CD4-positive, alpha-beta T cell treated with Interleukin-4 for 4 hours (primary cell): Measurements from ENCODE around the gene MON2.

Source experiments
- DNase-seq: peaks from one replicate; pipeline ENCODE4 v3.0.0-alpha.2; 2020

Gene MON2

DNA sequence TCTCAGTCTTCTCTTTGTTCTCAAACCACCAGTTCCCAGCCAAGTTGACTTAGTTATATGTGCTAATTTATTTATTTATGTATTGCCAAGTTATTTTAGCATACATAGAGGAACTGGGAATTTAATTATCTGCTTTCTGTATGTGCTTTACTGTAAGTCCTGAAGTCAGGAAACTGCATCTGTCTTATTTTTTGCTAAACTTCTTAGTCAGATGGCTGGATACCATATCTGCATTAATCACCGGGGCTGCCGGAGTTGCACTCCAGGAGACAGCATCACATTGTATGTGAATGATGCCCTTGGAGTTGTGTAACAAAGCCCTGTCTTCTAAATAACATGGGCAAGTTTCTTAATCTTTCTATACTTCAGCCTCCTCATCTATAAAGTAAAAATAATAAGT, 96.2 kb downstream of the MON2 start:
- DNase-seq = no peak

- no peak for DNase-seq
Observed at GRCh38 chr12:62575036-62575435, 108.4 kb downstream of the MON2 start.

GRCh38 chr12:62576503-62576902, 109.9 kb downstream of the MON2 start:
- DNase-seq = no peak

- no peak for DNase-seq
Observed at GRCh38 chr12:62578726-62579125, 112.1 kb downstream of the MON2 start.

DNA sequence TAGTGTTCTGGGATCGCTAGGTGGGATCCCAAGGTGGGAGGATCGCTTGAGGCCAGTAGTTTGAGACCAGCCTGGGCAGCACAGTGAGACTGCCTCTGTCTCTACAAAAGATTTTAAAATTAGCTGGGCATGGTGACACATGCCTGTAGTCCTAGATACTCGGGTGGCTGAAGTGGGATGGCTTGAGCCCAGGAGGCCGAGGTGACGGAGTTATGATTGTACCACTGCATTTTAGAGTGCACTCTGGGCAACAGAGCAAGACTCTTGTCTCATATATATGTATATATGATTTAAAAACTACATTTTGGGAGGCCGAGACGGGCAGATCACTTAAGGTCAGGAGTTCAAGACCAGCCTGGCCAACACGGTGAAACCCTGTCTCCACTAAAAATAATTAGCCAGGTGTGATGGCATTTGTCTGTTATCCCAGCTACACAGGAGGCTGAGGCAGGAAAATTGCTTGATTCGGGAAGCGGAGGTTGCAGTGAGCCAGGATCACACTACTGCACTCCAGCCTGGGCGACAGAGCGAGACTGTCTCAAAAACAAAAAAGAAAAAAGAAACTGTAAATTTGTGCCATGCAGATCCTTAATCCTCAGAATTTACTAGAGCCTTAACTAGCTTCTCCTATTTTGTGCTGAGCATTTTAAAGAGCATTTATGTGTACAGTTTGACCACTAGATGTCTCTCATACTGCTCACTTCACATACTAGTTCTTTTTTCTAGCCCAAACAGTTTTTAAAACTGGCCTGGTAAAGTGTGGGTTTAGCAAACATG, 114.8 kb downstream of the MON2 start:
- DNase-seq = peak; percentile 38

- DNase-seq = no peak
Observed at GRCh38 chr12:62582065-62582366, 115.4 kb downstream of the MON2 start.

GRCh38 chr12:62584619-62585018, 118.0 kb downstream of the MON2 start:
- DNase-seq = no peak

DNA sequence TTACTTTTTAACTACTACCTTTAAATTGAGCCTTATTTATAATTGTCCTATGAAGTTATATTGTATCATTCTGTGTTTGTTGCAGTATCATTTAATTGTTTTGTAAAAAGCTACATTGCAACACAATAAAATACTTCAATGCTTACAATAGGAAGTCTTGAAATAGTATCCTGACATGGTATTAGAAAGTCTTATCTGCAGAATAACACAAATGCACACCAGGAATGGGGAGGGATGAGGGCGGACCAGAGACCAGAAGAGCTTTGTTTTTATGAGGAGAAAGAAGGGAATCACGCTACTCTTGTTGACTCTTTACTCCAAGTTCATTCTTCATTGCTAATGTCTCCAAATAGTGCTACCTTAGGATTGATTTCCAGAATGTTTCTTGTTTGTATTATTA, 120.2 kb downstream of the MON2 start:
- DNase-seq = no peak

DNA sequence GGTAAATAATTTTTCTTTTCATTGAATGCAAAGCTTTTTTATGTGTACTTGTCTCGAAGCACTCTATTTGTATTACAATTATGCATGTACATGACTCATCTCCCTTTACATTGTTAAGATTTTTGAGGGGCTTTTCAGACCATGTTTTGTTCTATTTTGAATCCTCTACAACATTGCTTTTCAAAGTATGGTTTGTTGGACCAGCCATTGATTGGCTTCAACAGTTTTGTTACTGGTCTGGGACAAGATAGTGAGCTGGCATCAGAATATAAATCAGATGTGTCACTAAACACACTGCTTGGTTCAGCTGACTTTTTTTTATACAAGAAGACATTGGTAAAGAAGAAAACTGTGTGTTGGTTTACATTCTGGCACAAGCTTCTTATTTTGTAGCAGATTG, 122.3 kb downstream of the MON2 start:
- DNase-seq = no peak

DNA sequence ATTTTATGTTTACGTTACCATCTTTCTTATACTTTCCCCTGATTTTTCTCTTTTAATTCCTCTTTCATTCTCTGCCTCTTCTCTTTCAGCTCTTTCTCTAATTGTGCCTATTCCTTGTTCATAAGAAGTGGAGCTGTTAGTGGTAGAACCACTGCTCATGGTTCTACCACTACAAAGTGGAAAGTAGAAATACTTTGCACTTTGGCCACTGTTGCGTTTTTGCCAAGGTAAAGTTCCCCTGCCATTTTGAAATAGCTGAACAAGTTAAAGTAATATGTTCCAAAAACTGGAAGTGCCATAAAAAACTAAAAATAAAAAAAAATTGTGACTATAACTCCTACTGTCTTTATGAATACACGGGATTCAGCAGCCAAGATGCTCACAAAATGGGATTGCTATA, 130.6 kb downstream of the MON2 start:
- DNase-seq = no peak

DNA sequence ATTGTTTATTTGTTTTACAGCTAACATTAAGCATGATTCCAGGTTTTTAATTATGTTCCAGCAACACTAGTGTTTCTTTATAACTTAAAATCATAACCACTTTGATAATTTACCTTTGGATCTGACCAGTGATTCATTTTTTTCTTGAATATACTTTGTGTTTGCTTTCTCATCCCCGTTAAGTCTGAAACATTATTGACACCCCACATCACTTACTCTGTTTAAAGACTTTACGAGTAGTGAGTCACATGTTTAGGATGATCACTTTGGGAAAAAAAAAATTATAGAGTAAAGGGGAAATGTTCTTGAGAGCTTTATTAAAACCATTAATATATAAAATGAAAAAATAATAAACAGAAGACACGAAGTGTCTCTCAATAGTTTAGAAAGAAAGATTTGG, 132.2 kb downstream of the MON2 start:
- no peak for DNase-seq

DNA sequence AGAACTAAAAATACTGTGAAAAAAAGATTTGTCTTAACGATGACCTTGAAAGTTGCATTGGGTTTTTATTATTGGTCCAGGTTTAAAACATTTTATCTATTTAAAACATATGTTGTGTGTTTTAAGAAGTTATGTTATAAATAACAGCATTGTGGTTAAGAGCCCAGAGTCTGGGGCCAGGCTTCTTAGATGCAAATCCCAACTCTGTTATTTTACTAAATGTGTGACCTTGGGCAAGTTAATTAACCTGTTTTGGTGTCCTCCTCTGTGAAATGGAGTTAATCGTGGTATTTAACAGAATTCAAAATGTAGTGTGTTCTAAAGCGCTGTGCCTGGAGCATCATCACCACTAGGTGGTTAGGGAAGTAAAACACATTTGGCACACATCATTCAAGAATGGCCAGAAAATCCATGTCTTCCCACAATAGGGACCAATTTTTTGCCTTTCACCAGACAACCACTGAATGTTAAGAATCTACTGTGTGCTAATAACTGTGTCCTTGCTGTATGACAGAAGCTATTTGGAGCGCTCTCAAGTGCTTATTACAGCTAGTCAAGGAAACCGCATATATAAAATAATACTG, 133.3 kb downstream of the MON2 start:
- DNase-seq = no peak

GRCh38 chr12:62601765-62602164, 135.1 kb downstream of the MON2 start:
- no peak for DNase-seq

GRCh38 chr12:62602255-62603060, 135.8 kb downstream of the MON2 start:
- DNase-seq = peak; percentile 88

GRCh38 chr12:62603061-62603810, 136.6 kb downstream of the MON2 start:
- DNase-seq = peak; percentile 80

DNA sequence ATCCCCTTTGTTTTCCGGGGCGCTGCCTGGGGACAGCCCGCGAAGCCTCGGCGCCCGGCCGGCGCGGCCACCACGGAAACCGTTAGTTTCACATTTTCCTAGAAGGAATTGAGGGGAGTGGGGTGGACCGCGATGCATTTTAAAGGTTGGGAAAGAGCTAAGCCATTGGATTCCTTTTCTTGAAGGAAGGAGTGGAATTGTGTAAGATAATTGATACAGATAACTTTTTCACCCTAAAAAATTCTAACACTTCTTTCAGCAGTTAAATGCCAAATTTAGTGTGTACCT, 137.1 kb downstream of the MON2 start:
- no peak for DNase-seq

GRCh38 chr12:62604373-62604772, 137.7 kb downstream of the MON2 start:
- DNase-seq = no peak

DNA sequence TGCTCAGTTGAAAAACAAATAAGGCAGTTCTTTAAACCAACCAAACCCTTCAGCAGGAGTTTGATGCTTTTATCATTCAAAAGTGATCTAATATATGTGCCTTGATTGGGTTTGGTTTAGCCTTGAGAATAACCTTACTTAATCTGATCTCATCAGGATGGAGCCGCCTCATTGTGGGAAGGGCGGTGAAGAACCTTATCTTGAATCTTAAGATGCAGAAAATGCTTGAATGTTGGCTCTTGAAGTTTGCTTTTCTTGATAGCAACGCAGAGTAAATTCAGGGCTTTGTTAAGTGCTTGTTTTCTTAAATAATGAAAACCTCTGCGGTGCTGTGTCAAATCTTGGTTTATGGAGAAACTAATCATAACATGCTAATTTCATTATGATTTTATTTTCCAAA, 138.2 kb downstream of the MON2 start:
- peak; percentile 55 for DNase-seq

- no peak for DNase-seq
Observed at GRCh38 chr12:62605981-62606380, 139.4 kb downstream of the MON2 start.

- DNase-seq = no peak
Observed at GRCh38 chr12:62606654-62607053, 140.0 kb downstream of the MON2 start.

DNA sequence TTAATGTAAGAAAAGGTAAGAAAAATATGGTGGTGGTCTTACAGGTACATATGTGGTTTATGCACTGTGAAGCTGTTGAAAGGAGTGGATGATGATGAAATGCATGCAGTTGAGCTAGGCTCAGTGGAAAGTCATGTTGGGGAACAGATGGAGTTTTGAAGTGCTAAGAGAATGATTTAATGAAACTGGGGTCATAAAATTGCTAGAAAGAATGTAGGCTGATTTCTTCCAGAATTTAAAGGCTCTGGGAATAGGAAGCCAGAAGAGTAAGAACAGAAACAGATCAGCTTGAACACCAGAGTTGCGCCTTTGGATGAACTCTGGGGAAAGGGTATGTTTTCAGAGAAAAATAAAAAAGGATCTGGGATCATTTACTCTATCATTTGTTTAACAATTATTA, 146.5 kb downstream of the MON2 start:
- no peak for DNase-seq

DNA sequence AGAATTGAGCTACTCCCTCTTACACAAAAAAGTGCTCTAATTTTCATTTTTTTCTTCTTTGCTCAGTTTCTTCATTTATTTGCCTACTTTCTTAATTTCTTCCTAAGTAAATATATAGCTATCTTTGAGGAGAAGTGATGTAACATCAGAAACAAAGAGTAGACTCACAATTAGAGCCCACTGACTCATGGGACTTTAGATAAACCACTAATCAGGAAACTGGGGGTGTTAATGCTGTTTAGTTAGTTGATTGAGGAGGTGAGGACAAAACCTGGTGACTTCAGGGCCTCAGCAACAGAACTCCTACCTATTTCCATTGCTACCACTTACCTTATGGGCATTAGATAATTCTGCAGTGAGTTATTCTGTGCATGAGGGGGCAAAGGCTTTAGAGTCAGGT, 151.7 kb downstream of the MON2 start:
- DNase-seq = no peak

DNA sequence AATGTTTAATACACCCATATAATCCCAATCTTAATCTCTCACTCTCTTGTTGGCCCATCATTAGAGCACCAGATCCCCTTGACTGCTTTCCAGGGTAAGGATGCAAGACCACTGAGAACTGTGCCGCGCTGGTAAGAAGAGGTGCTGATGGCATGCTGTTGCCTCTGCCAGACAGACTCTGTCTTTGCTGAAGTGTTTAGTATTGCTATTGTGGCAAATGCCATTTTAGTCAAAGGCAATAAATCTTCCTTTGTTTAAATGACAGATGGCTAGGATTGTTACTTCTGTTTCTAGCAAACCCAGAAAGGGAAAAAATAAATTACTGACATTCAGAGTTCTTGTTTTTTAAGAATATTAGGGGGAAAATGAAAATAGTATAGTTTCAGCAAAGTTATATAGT, 152.3 kb downstream of the MON2 start:
- no peak for DNase-seq
